Peyer's patch (tissue), 4 donors: Measurements from ENCODE around the gene PCDH19.

Experiments used
- CTCF ChIP-seq, 6 experiments: fragments of 450-650 bp in 4 of 6; fragments of 200-600 bp in 2 of 6; sonication (generic) in 1 of 6; IDR thresholded peaks; one replicate each; pipeline ENCODE4 v1.5.1; 2017 to 2019; ENCODE audit warnings: antibody characterized with exemption in 6 of 6, mild to moderate bottlenecking in 3 of 6, moderate library complexity in 1 of 6
- POLR2A ChIP-seq, 2 donors: fragments of 450-650 bp; IDR thresholded peaks; one replicate each; pipeline ENCODE4 v1.5.1; 2017; ENCODE audit warnings: antibody characterized with exemption in 2 of 2, mild to moderate bottlenecking in 2 of 2, moderate library complexity in 2 of 2

DNA sequence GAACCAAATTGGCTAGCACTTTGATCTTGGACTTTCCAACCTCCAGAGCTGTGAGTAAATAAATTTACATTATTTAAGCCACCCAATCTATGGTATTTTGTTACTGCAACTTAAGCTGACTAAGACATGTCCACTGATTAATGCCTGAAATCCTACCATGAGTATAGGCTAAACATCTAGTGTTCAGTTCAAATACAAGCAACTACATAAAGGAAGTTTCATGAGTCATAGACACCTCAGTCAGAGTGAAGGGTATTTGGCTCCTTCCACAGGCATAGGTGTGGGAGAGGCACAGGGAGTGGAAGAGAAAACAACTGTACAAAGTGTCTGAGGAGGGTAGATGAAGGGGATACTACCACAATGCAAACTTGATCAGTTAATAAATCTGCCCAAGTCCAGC, 35.5 kb upstream of the PCDH19 start:
- no peak for TF ChIP-seq CTCF (IDR thresholded peaks at IDR 0.05)
- no peak for TF ChIP-seq POLR2A (IDR thresholded peaks at IDR 0.05)
